Thyroid gland (tissue), 4 donors: ENCODE measurements around the gene BIRC7.
A peak's percentile ranks its signal among the peaks of the same experiment; 100 is the strongest.

Experiments used
- CTCF ChIP-seq, 6 experiments: fragments of 200-600 bp in 3 of 6; fragments of 450-650 bp in 3 of 6; sonication (generic) in 3 of 6; IDR thresholded peaks; one replicate each; pipeline ENCODE4 v1.5.1; 2016 to 2019; ENCODE audit warnings: antibody characterized with exemption in 6 of 6, mild to moderate bottlenecking in 2 of 6, inconsistent platforms in 1 of 6, moderate library complexity in 1 of 6
- POLR2A ChIP-seq, 2 donors: fragments of 450-650 bp; IDR thresholded peaks; one replicate each; pipeline ENCODE4 v1.6.1; 2017; ENCODE audit warnings: antibody characterized with exemption in 2 of 2, mild to moderate bottlenecking in 2 of 2, moderate library complexity in 1 of 2

- TF ChIP-seq POLR2A (IDR thresholded peaks at IDR 0.05) (no peak), CTCF (IDR thresholded peaks at IDR 0.05) (peak in 5 of 6 experiments; percentile 16 to 70 (median 59))
Observed at GRCh38 chr20:63230800-63231268, 4.9 kb upstream of the BIRC7 start.
